ENCODE data around the gene MC2R.

Gene MC2R

GRCh38 chr18:13894531-13894930 lies 20.8 kb downstream of the MC2R start:
- no peak overlapping the region for H3K27ac ChIP-seq
- TF ChIP-seq CTCF (conservative IDR thresholded peaks at IDR 0.05) = no peak

- no peak for TF ChIP-seq CTCF (conservative IDR thresholded peaks at IDR 0.05)
- H3K27ac ChIP-seq = no peak overlapping the region
These were observed 21.9 kb downstream of the MC2R start for GRCh38 chr18:13893418-13893760.

- no peak for TF ChIP-seq CTCF (conservative IDR thresholded peaks at IDR 0.05)
- H3K27ac ChIP-seq = no peak overlapping the region
These were observed 23.2 kb downstream of the MC2R start for GRCh38 chr18:13892098-13892497.

GRCh38 chr18:13890761-13891361 lies 24.5 kb downstream of the MC2R start:
- no peak for TF ChIP-seq CTCF (conservative IDR thresholded peaks at IDR 0.05)
- no peak overlapping the region for H3K27ac ChIP-seq

GRCh38 chr18:13889671-13890070 lies 25.7 kb downstream of the MC2R start:
- H3K27ac ChIP-seq = no peak overlapping the region
- no peak for TF ChIP-seq CTCF (conservative IDR thresholded peaks at IDR 0.05)

- no peak for TF ChIP-seq CTCF (conservative IDR thresholded peaks at IDR 0.05)
- H3K27ac ChIP-seq = no peak overlapping the region
These were observed 27.1 kb downstream of the MC2R start for GRCh38 chr18:13888191-13888716.

GRCh38 chr18:13885009-13885408 lies 30.3 kb downstream of the MC2R start:
- TF ChIP-seq CTCF (conservative IDR thresholded peaks at IDR 0.05) = no peak
- H3K27ac ChIP-seq = no peak overlapping the region
